WTC11 (cell line): ENCODE data around the gene PFKFB3. TPM values are rescaled to one million over a fixed set of nuclear protein-coding genes. Genes with fewer than 3 reads are reported as not detected.

ENCODE experiments used
- ATAC-seq: fragments of 200-7000 bp; cut with Tn5 transposase; 2 replicates; pipeline ENCODE4 v1.10.0; 2021; ENCODE audit warnings: mild to moderate bottlenecking, moderate library complexity
- CTCF ChIA-PET: fragments of 300-600 bp; sonication (Branson Sonifier 250); formaldehyde crosslinking; loops from one replicate; lab custom pipeline; 2021; ENCODE audit warnings: antibody characterized with exemption; lab: Charles Lee
- POLR2A ChIA-PET: fragments of 350-600 bp; sonication (Branson Sonifier 250); formaldehyde crosslinking; loops from one replicate; lab custom pipeline; 2021; ENCODE audit warnings: antibody characterized with exemption; lab: Charles Lee
- DNase-seq: peaks from one replicate; pipeline ENCODE4 v3.0.0; 2021; ENCODE audit warnings: low spot score
- H3K27ac Mint-ChIP-seq: 2 replicates; pipeline ENCODE4 v1.8.0; 2021; ENCODE audit warnings: mixed read lengths
- H3K27me3 Mint-ChIP-seq: 2 replicates; pipeline ENCODE4 v1.8.0; 2021; ENCODE audit warnings: low read depth, mild to moderate bottlenecking, moderate library complexity, mixed read lengths
- H3K36me3 Mint-ChIP-seq: 2 replicates; pipeline ENCODE4 v1.8.0; 2021; ENCODE audit warnings: mixed read lengths
- H3K4me1 Mint-ChIP-seq: 2 replicates; pipeline ENCODE4 v1.8.0; 2022; ENCODE audit warnings: mixed read lengths
- H3K4me3 Mint-ChIP-seq: 2 replicates; pipeline ENCODE4 v1.8.0; 2021; ENCODE audit warnings: mild to moderate bottlenecking, moderate library complexity, mixed read lengths
- H3K9me3 Mint-ChIP-seq: 2 replicates; pipeline ENCODE4 v1.8.0; 2021; ENCODE audit warnings: mixed read lengths
- AR ChIP-seq: fragments of 250-450 bp; sonication (Bioruptor Pico); IDR thresholded peaks from 2 replicates; pipeline ENCODE4 v1.9.0; 2021; ENCODE audit warnings: mild to moderate bottlenecking
- ATF6 ChIP-seq: sonication (generic); formaldehyde crosslinking; IDR thresholded peaks from 2 replicates; pipeline ENCODE4 v1.8.1; 2023; ENCODE audit warnings: mild to moderate bottlenecking, missing genetic modification reagents
- CBFB ChIP-seq: sonication (generic); formaldehyde crosslinking; IDR thresholded peaks from 2 replicates; pipeline ENCODE4 v1.8.1; 2022; ENCODE audit warnings: mild to moderate bottlenecking, low read depth, missing genetic modification reagents
- CREB1 ChIP-seq: sonication (generic); formaldehyde crosslinking; IDR thresholded peaks from 2 replicates; pipeline ENCODE4 v1.8.0; 2023; ENCODE audit warnings: mild to moderate bottlenecking, missing genetic modification reagents
- E2F5 ChIP-seq: sonication (generic); formaldehyde crosslinking; IDR thresholded peaks from 2 replicates; pipeline ENCODE4 v1.8.1; 2022; ENCODE audit warnings: mild to moderate bottlenecking, moderate library complexity, missing genetic modification reagents
- ETV6 ChIP-seq: sonication (generic); formaldehyde crosslinking; IDR thresholded peaks from 2 replicates; pipeline ENCODE4 v1.8.1; 2022; ENCODE audit warnings: mild to moderate bottlenecking, missing genetic modification reagents
- GABPB1 ChIP-seq: sonication (generic); formaldehyde crosslinking; IDR thresholded peaks from 2 replicates; pipeline ENCODE4 v1.8.1; 2023; ENCODE audit warnings: mild to moderate bottlenecking, missing genetic modification reagents
- GRHL2 ChIP-seq: fragments of 250-450 bp; sonication (Bioruptor Pico); IDR thresholded peaks from 2 replicates; pipeline ENCODE4 v1.8.0; 2022; ENCODE audit warnings: mild to moderate bottlenecking, moderate library complexity; ENCODE audit not compliant: insufficient replicate concordance, severe bottlenecking
- GTF2I ChIP-seq: fragments of 250-450 bp; sonication (Bioruptor Pico); conservative IDR thresholded peaks from 2 replicates; pipeline ENCODE4 v1.4.0; 2021; ENCODE audit warnings: mild to moderate bottlenecking
- JAZF1 ChIP-seq: fragments of 250-450 bp; sonication (Bioruptor Pico); IDR thresholded peaks from 2 replicates; pipeline ENCODE4 v1.9.0; 2021; ENCODE audit warnings: moderate library complexity, mild to moderate bottlenecking, inconsistent platforms
- KAT7 ChIP-seq: sonication (generic); formaldehyde crosslinking; IDR thresholded peaks from 2 replicates; pipeline ENCODE4 v1.8.1; 2023; ENCODE audit warnings: missing genetic modification reagents, mild to moderate bottlenecking, borderline replicate concordance
- NFATC4 ChIP-seq: fragments of 250-450 bp; sonication (Bioruptor Pico); IDR thresholded peaks from 2 replicates; pipeline ENCODE4 v1.9.0; 2021; ENCODE audit warnings: mild to moderate bottlenecking
- NR2C2 ChIP-seq: sonication (generic); formaldehyde crosslinking; IDR thresholded peaks from 2 replicates; pipeline ENCODE4 v1.8.0; 2022; ENCODE audit warnings: mild to moderate bottlenecking, missing genetic modification reagents
- RELA ChIP-seq: sonication (generic); formaldehyde crosslinking; IDR thresholded peaks from 2 replicates; pipeline ENCODE4 v1.8.1; 2022; ENCODE audit warnings: missing genetic modification reagents, mild to moderate bottlenecking, borderline replicate concordance
- SMAD3 ChIP-seq: sonication (generic); formaldehyde crosslinking; IDR thresholded peaks from 2 replicates; pipeline ENCODE4 v1.8.0; 2022; ENCODE audit warnings: missing genetic modification reagents, mild to moderate bottlenecking, borderline replicate concordance
- SMAD4 ChIP-seq: sonication (generic); formaldehyde crosslinking; IDR thresholded peaks from 2 replicates; pipeline ENCODE4 v1.8.0; 2022; ENCODE audit warnings: mild to moderate bottlenecking, missing genetic modification reagents
- TCF7 ChIP-seq: sonication (generic); formaldehyde crosslinking; IDR thresholded peaks from 2 replicates; pipeline ENCODE4 v1.8.0; 2022; ENCODE audit warnings: mild to moderate bottlenecking, low read depth, missing genetic modification reagents, moderate library complexity
- USF1 ChIP-seq: sonication (generic); formaldehyde crosslinking; IDR thresholded peaks from 2 replicates; pipeline ENCODE4 v1.8.0; 2022; ENCODE audit warnings: mild to moderate bottlenecking, missing genetic modification reagents
- ZBTB21 ChIP-seq: sonication (generic); formaldehyde crosslinking; IDR thresholded peaks from 2 replicates; pipeline ENCODE4 v1.8.1; 2023; ENCODE audit warnings: mild to moderate bottlenecking, missing genetic modification reagents, borderline replicate concordance
- ZNF219 ChIP-seq: sonication (generic); formaldehyde crosslinking; IDR thresholded peaks from 2 replicates; pipeline ENCODE4 v1.8.0; 2023; ENCODE audit warnings: missing genetic modification reagents, mild to moderate bottlenecking, borderline replicate concordance
- ZNF232 ChIP-seq: sonication (generic); formaldehyde crosslinking; IDR thresholded peaks from 2 replicates; pipeline ENCODE4 v1.8.0; 2022; ENCODE audit warnings: mild to moderate bottlenecking, missing genetic modification reagents
- ZNF396 ChIP-seq: fragments of 250-450 bp; sonication (Bioruptor Pico); IDR thresholded peaks from 2 replicates; pipeline ENCODE4 v1.8.0; 2021; ENCODE audit warnings: mild to moderate bottlenecking, moderate library complexity, borderline replicate concordance
- ZNF671 ChIP-seq: fragments of 250-450 bp; sonication (Bioruptor Pico); IDR thresholded peaks from 2 replicates; pipeline ENCODE4 v1.8.0; 2021; ENCODE audit warnings: mild to moderate bottlenecking
- total RNA-seq: library from RNA; stranded (reverse); gene quantifications from 3 replicates; pipeline ENCODE4 v1.2.3, GENCODE V29; 2021
- TF ChIP-seq, protein P1 (sequence below): sonication (generic); formaldehyde crosslinking; IDR thresholded peaks from 2 replicates; pipeline ENCODE4 v1.8.1; 2022; ENCODE audit warnings: mild to moderate bottlenecking, missing genetic modification reagents, moderate library complexity, borderline replicate concordance

The PFKFB3 gene
- total RNA-seq, 1 experiment from 2014 or later: 30.6 TPM

DNA sequence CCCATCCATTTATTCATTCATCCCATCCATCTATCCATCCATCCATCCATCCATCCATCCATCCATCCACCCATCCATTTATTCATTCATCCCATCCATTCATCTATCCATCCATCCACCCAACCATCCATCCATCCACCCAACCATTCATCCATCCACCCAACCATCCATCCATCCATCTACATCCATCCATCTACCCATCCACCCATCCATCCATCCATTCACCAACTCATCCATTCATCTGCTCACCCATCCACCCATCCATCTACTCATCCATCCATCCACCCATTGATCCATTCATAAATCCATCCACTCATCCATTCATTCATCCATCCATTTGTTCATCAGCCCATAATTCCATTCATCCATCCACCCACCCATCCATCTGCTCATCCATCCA is 56.4 kb downstream of the PFKFB3 start:
- Mint-ChIP-seq H3K4me1 (no peaks in the 10 kb centered on the region), H3K36me3 (peaks cover 27% of the 10 kb centered on the region), H3K9me3 (peaks cover 41% of the 10 kb centered on the region), H3K4me3 (no peak overlapping the region), H3K27ac (no peak overlapping the region), H3K27me3 (no peaks in the 10 kb centered on the region)
- DNase-seq (no peak), ATAC-seq (no peak)
- POLR2A ChIA-PET: no interaction called here
- TF ChIP-seq ETV6 (CRISPR knock-in tag): no peak
- TF ChIP-seq ZNF232 (CRISPR knock-in tag): no peak
- TF ChIP-seq, protein P1, sequence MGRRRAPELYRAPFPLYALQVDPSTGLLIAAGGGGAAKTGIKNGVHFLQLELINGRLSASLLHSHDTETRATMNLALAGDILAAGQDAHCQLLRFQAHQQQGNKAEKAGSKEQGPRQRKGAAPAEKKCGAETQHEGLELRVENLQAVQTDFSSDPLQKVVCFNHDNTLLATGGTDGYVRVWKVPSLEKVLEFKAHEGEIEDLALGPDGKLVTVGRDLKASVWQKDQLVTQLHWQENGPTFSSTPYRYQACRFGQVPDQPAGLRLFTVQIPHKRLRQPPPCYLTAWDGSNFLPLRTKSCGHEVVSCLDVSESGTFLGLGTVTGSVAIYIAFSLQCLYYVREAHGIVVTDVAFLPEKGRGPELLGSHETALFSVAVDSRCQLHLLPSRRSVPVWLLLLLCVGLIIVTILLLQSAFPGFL (CRISPR knock-in tag): no peak
- no peak for TF ChIP-seq GABPB1 (CRISPR knock-in tag)
- no peak for TF ChIP-seq ZBTB21 (CRISPR knock-in tag)
- TF ChIP-seq SMAD3 (CRISPR knock-in tag): no peak
- TF ChIP-seq RELA (CRISPR knock-in tag): no peak
- TF ChIP-seq GRHL2 (CRISPR knock-in tag): no peak
- no peak for TF ChIP-seq CREB1 (CRISPR knock-in tag)
- TF ChIP-seq AR: no peak
- TF ChIP-seq ZNF671 (CRISPR knock-in tag): no peak
- TF ChIP-seq SMAD4: no peak
- TF ChIP-seq ZNF219 (CRISPR knock-in tag): no peak
- TF ChIP-seq, all 79 proteins: peak for 0
- CTCF ChIA-PET: no interaction called here

- TF ChIP-seq RELA (CRISPR knock-in tag) (no peak), NFATC4 (CRISPR knock-in tag) (no peak), ZNF232 (CRISPR knock-in tag) (no peak), GRHL2 (CRISPR knock-in tag) (no peak), ZNF396 (no peak), KAT7 (no peak), JAZF1 (no peak), ATF6 (CRISPR knock-in tag) (no peak), TCF7 (CRISPR knock-in tag) (no peak), NR2C2 (CRISPR knock-in tag) (no peak), GTF2I (no peak), E2F5 (CRISPR knock-in tag) (no peak), USF1 (CRISPR knock-in tag) (no peak), CBFB (CRISPR knock-in tag) (no peak)
- TF ChIP-seq, protein P1 (CRISPR knock-in tag): no peak
- TF ChIP-seq, all 79 proteins: peak for 0
- H3K4me1 Mint-ChIP-seq: no peaks in the 10 kb centered on the region
- H3K27me3 Mint-ChIP-seq: no peaks in the 10 kb centered on the region
- DNase-seq (no peak), ATAC-seq (no peak)
- peaks cover 27% of the 10 kb centered on the region for H3K36me3 Mint-ChIP-seq
- H3K27ac Mint-ChIP-seq: no peak overlapping the region
- H3K9me3 Mint-ChIP-seq: peaks cover 45% of the 10 kb centered on the region
- ChIA-PET CTCF (no interaction called here), POLR2A (no interaction called here)
- H3K4me3 Mint-ChIP-seq: no peak overlapping the region
These were observed 58.1 kb downstream of the PFKFB3 start for GRCh38 chr10:6260843-6261242.
